GM19193 (cell line): ENCODE measurements around the gene PSME1.

Experiments
- POLR2A ChIP-seq: IDR thresholded peaks from 4 replicates; pipeline ENCODE4 v1.6.1; 2011; ENCODE audit not compliant: insufficient read depth, insufficient read length; ENCODE audit errors: extremely low read depth

Gene PSME1

GRCh38 chr14:24135834-24136683, at the start of gene PSME1:
TSS of gene PSME1 (plus strand) at chr14:24136194. CDS start at chr14:24136263, 69 bp downstream.
- peak; percentile 67 for TF ChIP-seq POLR2A

- no peak for TF ChIP-seq POLR2A
Measured at GRCh38 chr14:24087004-24087403, 49.0 kb upstream of the PSME1 start.

- no peak for TF ChIP-seq POLR2A
Measured at GRCh38 chr14:24088095-24088494, 47.9 kb upstream of the PSME1 start.

GRCh38 chr14:24089890-24090289, 46.1 kb upstream of the PSME1 start:
- no peak for TF ChIP-seq POLR2A

- no peak for TF ChIP-seq POLR2A
Measured at GRCh38 chr14:24092110-24092504, 43.9 kb upstream of the PSME1 start.

- TF ChIP-seq POLR2A = no peak
Measured at GRCh38 chr14:24092505-24093206, 43.3 kb upstream of the PSME1 start.

GRCh38 chr14:24093207-24093900, 42.6 kb upstream of the PSME1 start:
- TF ChIP-seq POLR2A = no peak

- TF ChIP-seq POLR2A = peak; percentile 98
Measured at GRCh38 chr14:24093901-24094840, 41.8 kb upstream of the PSME1 start, which contains the start of gene PCK2. TSS of gene PCK2 (plus strand) at chr14:24094311. CDS start at chr14:24094406, 95 bp downstream.

- no peak for TF ChIP-seq POLR2A
Measured at GRCh38 chr14:24094841-24095270, 41.1 kb upstream of the PSME1 start.

GRCh38 chr14:24095271-24096068, 40.5 kb upstream of the PSME1 start:
- TF ChIP-seq POLR2A = peak; percentile 98

- TF ChIP-seq POLR2A = no peak
Measured at GRCh38 chr14:24096545-24097181, 39.3 kb upstream of the PSME1 start.

GRCh38 chr14:24098229-24098926, 37.6 kb upstream of the PSME1 start:
- TF ChIP-seq POLR2A = no peak

GRCh38 chr14:24098927-24099813, 36.8 kb upstream of the PSME1 start:
- no peak for TF ChIP-seq POLR2A
